Neural cell (in vitro differentiated cells): ENCODE results near the gene KIF6. TPM values are rescaled to one million over a fixed set of nuclear protein-coding genes. Genes with fewer than 3 reads are reported as not detected.

Source experiments
- H2AFZ ChIP-seq: fragments of 200-600, 300-800 bp; sonication (generic), shearing (Covaris generic); 2 replicates; pipeline ENCODE4 v1.6.0; 2014; ENCODE audit warnings: low read depth, mild to moderate bottlenecking, antibody characterized with exemption, low read length, moderate library complexity
- H3F3A ChIP-seq: fragments of 200-600 bp; shearing (Covaris generic); 2 replicates; pipeline ENCODE4 v1.6.1; 2016; ENCODE audit warnings: mild to moderate bottlenecking, moderate library complexity, mixed read lengths, antibody characterized with exemption, low read length; ENCODE audit not compliant: insufficient read depth, poor library complexity, severe bottlenecking
- H3K27ac ChIP-seq: fragments of 200-600, 300-800 bp; sonication (generic), shearing (Covaris generic); 2 replicates; pipeline ENCODE4 v1.5.1; 2014; ENCODE audit warnings: mild to moderate bottlenecking, low read length, moderate library complexity
- H3K27me3 ChIP-seq: fragments of 300-800, 200-600 bp; sonication (generic), shearing (Covaris generic); 2 replicates; pipeline ENCODE4 v1.6.0; 2014; ENCODE audit warnings: mild to moderate bottlenecking, low read depth, low read length, moderate library complexity; ENCODE audit not compliant: insufficient read depth
- H3K36me3 ChIP-seq: fragments of 300-800, 200-600 bp; sonication (generic), shearing (Covaris generic); 2 replicates; pipeline ENCODE4 v1.5.1; 2014; ENCODE audit warnings: mild to moderate bottlenecking, antibody characterized with exemption, low read length, moderate library complexity; ENCODE audit not compliant: insufficient read depth
- H3K4me2 ChIP-seq: fragments of 300-800, 200-600 bp; sonication (generic), shearing (Covaris generic); 2 replicates; pipeline ENCODE4 v1.6.0; 2014; ENCODE audit warnings: mild to moderate bottlenecking, low read length
- H3K4me3 ChIP-seq: fragments of 300-800, 200-600 bp; sonication (generic), shearing (Covaris generic); 2 replicates; pipeline ENCODE4 v1.5.1; 2014; ENCODE audit warnings: mild to moderate bottlenecking, low read length, moderate library complexity
- H3K79me2 ChIP-seq: fragments of 200-600 bp; shearing (Covaris generic); replicated peaks from 2 replicates; pipeline ENCODE4 v1.6.0; 2014; ENCODE audit warnings: mild to moderate bottlenecking, low read length, moderate library complexity; ENCODE audit not compliant: insufficient read depth
- H3K9ac ChIP-seq: fragments of 300-800, 200-600 bp; sonication (generic), shearing (Covaris generic); 2 replicates; pipeline ENCODE4 v1.6.1; 2016; ENCODE audit warnings: mild to moderate bottlenecking, low read length, mixed read lengths
- H3K9me2 ChIP-seq: fragments of 200-600 bp; shearing (Covaris generic); 2 replicates; pipeline ENCODE4 v1.6.1; 2016; ENCODE audit warnings: mild to moderate bottlenecking, low read length, mixed read lengths; ENCODE audit not compliant: insufficient read depth
- H3K9me3 ChIP-seq: fragments of 200-600, 300-800 bp; sonication (generic), shearing (Covaris generic); 2 replicates; pipeline ENCODE4 v1.6.1; 2016; ENCODE audit warnings: mild to moderate bottlenecking, mixed run types, low read length, moderate library complexity, mixed read lengths
- H4K20me1 ChIP-seq: fragments of 200-600 bp; shearing (Covaris generic); 2 replicates; pipeline ENCODE4 v1.6.1; 2016; ENCODE audit warnings: mild to moderate bottlenecking, mixed run types; ENCODE audit not compliant: insufficient read depth
- EP300 ChIP-seq: fragments of 450-650 bp; conservative IDR thresholded peaks from 2 replicates; pipeline ENCODE4 v1.6.1; 2014; ENCODE audit warnings: antibody characterized with exemption, mild to moderate bottlenecking, moderate library complexity; ENCODE audit not compliant: poor library complexity, severe bottlenecking
- EZH2 ChIP-seq: fragments of 200-600, 300-800 bp; shearing (Covaris generic), sonication (generic); IDR thresholded peaks from 2 replicates; pipeline ENCODE4 v1.6.1; 2014; ENCODE audit warnings: antibody characterized with exemption, low read length, borderline replicate concordance, mild to moderate bottlenecking; ENCODE audit not compliant: insufficient read depth, poor library complexity, severe bottlenecking
- MXI1 ChIP-seq: fragments of 450-650 bp; conservative IDR thresholded peaks from 2 replicates; pipeline ENCODE4 v1.6.1; 2014; ENCODE audit warnings: antibody characterized with exemption, mild to moderate bottlenecking; ENCODE audit not compliant: poor library complexity, severe bottlenecking
- POLR2AphosphoS5 ChIP-seq: IDR thresholded peaks from 2 replicates; pipeline ENCODE4 v1.6.1; 2012
- RAD21 ChIP-seq: fragments of 450-650 bp; conservative IDR thresholded peaks from 2 replicates; pipeline ENCODE4 v1.6.1; 2014; ENCODE audit warnings: antibody characterized with exemption, mild to moderate bottlenecking, moderate library complexity
- SMC3 ChIP-seq: fragments of 450-650 bp; conservative IDR thresholded peaks from 2 replicates; pipeline ENCODE4 v1.6.1; 2014; ENCODE audit warnings: antibody characterized with exemption, mild to moderate bottlenecking, moderate library complexity; ENCODE audit not compliant: poor library complexity
- TAF1 ChIP-seq: IDR thresholded peaks from 2 replicates; pipeline ENCODE4 v1.6.1; 2012; ENCODE audit warnings: low read depth
- polyA plus RNA-seq: library from polyadenylated mRNA; depleted of rRNA; stranded (reverse); fragments of >200 nt; gene quantifications from 2 replicates; pipeline ENCODE4 v1.2.3, GENCODE V29; 2014
- TF ChIP-seq, protein P1 (sequence below): IDR thresholded peaks from 2 replicates; pipeline ENCODE4 v1.6.1; 2012; ENCODE audit warnings: borderline replicate concordance
- TF ChIP-seq, protein P2 (sequence below): fragments of 450-650 bp; IDR thresholded peaks from 2 replicates; pipeline ENCODE4 v1.5.1; 2014; ENCODE audit warnings: antibody characterized with exemption, mild to moderate bottlenecking, moderate library complexity; ENCODE audit not compliant: poor library complexity, severe bottlenecking

The KIF6 gene
- polyA plus RNA-seq, 1 donor from 2014 or later = 2.1 TPM

DNA sequence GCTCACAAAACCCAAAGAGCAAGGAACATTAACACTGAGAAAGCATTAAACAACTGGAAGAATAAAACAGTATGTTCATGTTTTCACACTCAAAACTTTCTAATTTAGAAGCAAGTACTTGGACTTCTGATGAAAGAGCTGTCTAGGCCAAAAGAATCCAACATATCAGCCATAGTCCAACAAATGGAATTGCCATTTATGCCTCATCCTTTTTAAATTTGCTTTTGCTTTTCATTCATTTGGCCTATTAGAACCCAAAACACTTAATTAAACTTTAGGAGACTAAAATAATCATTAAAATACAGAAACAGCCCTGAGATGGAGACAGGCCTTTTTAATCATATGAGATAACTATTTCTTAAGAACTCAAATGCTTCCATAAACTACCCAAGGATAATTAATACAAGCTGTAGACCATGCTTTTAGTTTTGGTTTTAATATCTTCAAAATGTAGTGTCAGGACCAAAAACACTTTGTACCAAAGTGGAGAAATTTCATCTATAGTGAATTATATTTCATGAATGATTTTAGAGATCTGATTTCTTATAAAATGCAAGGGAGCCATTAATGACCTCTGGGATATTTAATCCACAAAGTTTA, 166.5 kb downstream of the KIF6 start:
- Histone ChIP-seq H3K4me3 (no peak overlapping the region), H3K27me3 (no peaks in the 10 kb centered on the region), H3K4me2 (no peak overlapping the region), H3K9me2 (no peaks in the 10 kb centered on the region), H3K79me2 (no peaks in the 10 kb centered on the region), H2AFZ (no peak overlapping the region), H3K36me3 (no peaks in the 10 kb centered on the region), H3K27ac (no peak overlapping the region), H3K9ac (no peak overlapping the region), H3K9me3 (no peaks in the 10 kb centered on the region), H4K20me1 (no peaks in the 10 kb centered on the region), H3F3A (no peaks in the 10 kb centered on the region)
- TF ChIP-seq EZH2 (no peak), POLR2AphosphoS5 (no peak), EP300 (no peak)
- TF ChIP-seq, protein P1, sequence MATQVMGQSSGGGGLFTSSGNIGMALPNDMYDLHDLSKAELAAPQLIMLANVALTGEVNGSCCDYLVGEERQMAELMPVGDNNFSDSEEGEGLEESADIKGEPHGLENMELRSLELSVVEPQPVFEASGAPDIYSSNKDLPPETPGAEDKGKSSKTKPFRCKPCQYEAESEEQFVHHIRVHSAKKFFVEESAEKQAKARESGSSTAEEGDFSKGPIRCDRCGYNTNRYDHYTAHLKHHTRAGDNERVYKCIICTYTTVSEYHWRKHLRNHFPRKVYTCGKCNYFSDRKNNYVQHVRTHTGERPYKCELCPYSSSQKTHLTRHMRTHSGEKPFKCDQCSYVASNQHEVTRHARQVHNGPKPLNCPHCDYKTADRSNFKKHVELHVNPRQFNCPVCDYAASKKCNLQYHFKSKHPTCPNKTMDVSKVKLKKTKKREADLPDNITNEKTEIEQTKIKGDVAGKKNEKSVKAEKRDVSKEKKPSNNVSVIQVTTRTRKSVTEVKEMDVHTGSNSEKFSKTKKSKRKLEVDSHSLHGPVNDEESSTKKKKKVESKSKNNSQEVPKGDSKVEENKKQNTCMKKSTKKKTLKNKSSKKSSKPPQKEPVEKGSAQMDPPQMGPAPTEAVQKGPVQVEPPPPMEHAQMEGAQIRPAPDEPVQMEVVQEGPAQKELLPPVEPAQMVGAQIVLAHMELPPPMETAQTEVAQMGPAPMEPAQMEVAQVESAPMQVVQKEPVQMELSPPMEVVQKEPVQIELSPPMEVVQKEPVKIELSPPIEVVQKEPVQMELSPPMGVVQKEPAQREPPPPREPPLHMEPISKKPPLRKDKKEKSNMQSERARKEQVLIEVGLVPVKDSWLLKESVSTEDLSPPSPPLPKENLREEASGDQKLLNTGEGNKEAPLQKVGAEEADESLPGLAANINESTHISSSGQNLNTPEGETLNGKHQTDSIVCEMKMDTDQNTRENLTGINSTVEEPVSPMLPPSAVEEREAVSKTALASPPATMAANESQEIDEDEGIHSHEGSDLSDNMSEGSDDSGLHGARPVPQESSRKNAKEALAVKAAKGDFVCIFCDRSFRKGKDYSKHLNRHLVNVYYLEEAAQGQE = no peak

DNA sequence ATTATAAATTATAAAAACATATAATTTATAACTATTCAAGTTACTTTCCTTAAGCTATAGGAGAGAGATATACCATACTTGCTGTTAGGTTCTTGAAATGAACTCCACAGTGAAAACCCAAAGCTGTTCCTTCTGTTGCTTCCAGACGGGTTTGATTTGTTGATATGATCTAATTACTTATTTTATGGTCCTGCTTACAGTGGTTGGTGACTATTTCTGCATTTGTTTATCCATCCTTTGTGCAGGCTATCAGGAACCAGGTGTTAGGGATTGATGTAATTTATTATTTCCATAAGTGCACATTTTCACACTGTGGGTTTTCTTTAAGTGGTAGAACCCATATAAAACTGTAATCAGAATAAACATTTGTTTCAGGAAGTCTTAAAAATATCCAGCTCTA, 167.1 kb downstream of the KIF6 start:
- H3K4me2 ChIP-seq = no peak overlapping the region
- no peaks in the 10 kb centered on the region for H3K79me2 ChIP-seq
- H3K9ac ChIP-seq = no peak overlapping the region
- no peaks in the 10 kb centered on the region for H4K20me1 ChIP-seq
- TF ChIP-seq EZH2 (no peak), SMC3 (no peak), TAF1 (no peak), RAD21 (no peak), EP300 (no peak), MXI1 (no peak)
- TF ChIP-seq, protein P2, sequence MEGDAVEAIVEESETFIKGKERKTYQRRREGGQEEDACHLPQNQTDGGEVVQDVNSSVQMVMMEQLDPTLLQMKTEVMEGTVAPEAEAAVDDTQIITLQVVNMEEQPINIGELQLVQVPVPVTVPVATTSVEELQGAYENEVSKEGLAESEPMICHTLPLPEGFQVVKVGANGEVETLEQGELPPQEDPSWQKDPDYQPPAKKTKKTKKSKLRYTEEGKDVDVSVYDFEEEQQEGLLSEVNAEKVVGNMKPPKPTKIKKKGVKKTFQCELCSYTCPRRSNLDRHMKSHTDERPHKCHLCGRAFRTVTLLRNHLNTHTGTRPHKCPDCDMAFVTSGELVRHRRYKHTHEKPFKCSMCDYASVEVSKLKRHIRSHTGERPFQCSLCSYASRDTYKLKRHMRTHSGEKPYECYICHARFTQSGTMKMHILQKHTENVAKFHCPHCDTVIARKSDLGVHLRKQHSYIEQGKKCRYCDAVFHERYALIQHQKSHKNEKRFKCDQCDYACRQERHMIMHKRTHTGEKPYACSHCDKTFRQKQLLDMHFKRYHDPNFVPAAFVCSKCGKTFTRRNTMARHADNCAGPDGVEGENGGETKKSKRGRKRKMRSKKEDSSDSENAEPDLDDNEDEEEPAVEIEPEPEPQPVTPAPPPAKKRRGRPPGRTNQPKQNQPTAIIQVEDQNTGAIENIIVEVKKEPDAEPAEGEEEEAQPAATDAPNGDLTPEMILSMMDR = no peak
- no peaks in the 10 kb centered on the region for H3K9me2 ChIP-seq
- H3K27me3 ChIP-seq = no peaks in the 10 kb centered on the region
- no peak overlapping the region for H3K4me3 ChIP-seq
- H3F3A ChIP-seq = no peaks in the 10 kb centered on the region
- H3K36me3 ChIP-seq = no peaks in the 10 kb centered on the region
- no peak overlapping the region for H2AFZ ChIP-seq
- H3K9me3 ChIP-seq = no peaks in the 10 kb centered on the region
- no peak overlapping the region for H3K27ac ChIP-seq
